HFF-Myc (cell line): Measurements from ENCODE around the gene ZNF219.

Experiments
- DNase-seq: peaks from one replicate; pipeline ENCODE4 v3.0.0-alpha.2; 2011; ENCODE audit warnings: low read depth; ENCODE audit errors: extremely low read depth
- H3K4me3 ChIP-seq: replicated peaks from 2 replicates; pipeline ENCODE4 v1.5.1; 2011; ENCODE audit warnings: low read depth, mild to moderate bottlenecking, control low read depth, low read length
- CTCF ChIP-seq: IDR thresholded peaks from 2 replicates; pipeline ENCODE4 v1.5.1; 2012; ENCODE audit warnings: mild to moderate bottlenecking, low read depth, low read length, control low read depth; ENCODE audit errors: missing control alignments

Gene ZNF219

GRCh38 chr14:21088687-21089086 lies 9.8 kb downstream of the ZNF219 start:
- no peak for DNase-seq
- H3K4me3 ChIP-seq = no peak overlapping the region
- TF ChIP-seq CTCF = no peak

- TF ChIP-seq CTCF = no peak
- peak; percentile 90 for DNase-seq
- H3K4me3 ChIP-seq = no peak overlapping the region
Measured at GRCh38 chr14:21087294-21088091, 11.0 kb downstream of the ZNF219 start.

GRCh38 chr14:21086908-21087293 lies 11.6 kb downstream of the ZNF219 start:
- no peak for DNase-seq
- TF ChIP-seq CTCF = no peak
- H3K4me3 ChIP-seq = no peak overlapping the region

GRCh38 chr14:21084998-21085853 lies 13.2 kb downstream of the ZNF219 start:
- no peak overlapping the region for H3K4me3 ChIP-seq
- no peak for DNase-seq
- TF ChIP-seq CTCF = no peak

- DNase-seq = no peak
- TF ChIP-seq CTCF = no peak
- no peak overlapping the region for H3K4me3 ChIP-seq
Measured at GRCh38 chr14:21084396-21084795, 14.1 kb downstream of the ZNF219 start.

- no peak for TF ChIP-seq CTCF
- no peak overlapping the region for H3K4me3 ChIP-seq
- DNase-seq = no peak
Measured at GRCh38 chr14:21083565-21084325, 14.7 kb downstream of the ZNF219 start.
